H1 (cell line): ENCODE results near the gene DUSP7.

Source experiments
- ASH2L ChIP-seq: fragments of 200-600, 300-600 bp; sonication (generic); IDR thresholded peaks from one replicate; pipeline ENCODE4 v1.7.1; 2017; ENCODE audit warnings: low read length
- CEBPB ChIP-seq: IDR thresholded peaks from 2 replicates; pipeline ENCODE4 v1.6.1; 2012; ENCODE audit warnings: low read depth, low read length
- CHD2 ChIP-seq: IDR thresholded peaks from 2 replicates; pipeline ENCODE4 v1.6.1; 2012; ENCODE audit warnings: low read length, improper control_type of control experiment
- CTCF ChIP-seq, 3 experiments: IDR thresholded peaks; 1 replicate in 2 of 3; 2 replicates in 1 of 3; pipeline versions ENCODE4 v1.5.1 to v1.6.1; 2011; ENCODE audit warnings: low read length in 3 of 3, mild to moderate bottlenecking in 3 of 3, inconsistent platforms in 2 of 3, low read depth in 1 of 3, moderate library complexity in 1 of 3; ENCODE audit not compliant: insufficient read depth in 1 of 3; ENCODE audit errors: control extremely low read depth in 1 of 3
- MAX ChIP-seq: IDR thresholded peaks from 2 replicates; pipeline ENCODE4 v1.6.1; 2012; ENCODE audit warnings: inconsistent platforms
- NANOG ChIP-seq: IDR thresholded peaks from 2 replicates; pipeline ENCODE4 v1.6.1; 2011; ENCODE audit warnings: low read length, low read depth, mild to moderate bottlenecking, inconsistent platforms; ENCODE audit not compliant: insufficient read depth, poor library complexity, severe bottlenecking
- NRF1 ChIP-seq: IDR thresholded peaks from 2 replicates; pipeline ENCODE4 v1.6.1; 2011; ENCODE audit warnings: mild to moderate bottlenecking, low read depth, low read length, improper control_type of control experiment
- PHF8 ChIP-seq: fragments of 200-600 bp; sonication (generic); conservative IDR thresholded peaks from 2 replicates; pipeline ENCODE4 v1.7.1; 2012; ENCODE audit warnings: low read depth, mild to moderate bottlenecking, inconsistent platforms, low read length, moderate library complexity
- POLR2A ChIP-seq, 2 experiments: IDR thresholded peaks; 1 replicate in 1 of 2; 2 replicates in 1 of 2; pipeline ENCODE4 v1.6.1; 2011; ENCODE audit warnings: low read depth in 2 of 2, low read length in 2 of 2, mild to moderate bottlenecking in 2 of 2; ENCODE audit errors: control extremely low read depth in 1 of 2
- RNF2 ChIP-seq: fragments of 200-900, 300-1000 bp; sonication (generic); IDR thresholded peaks from 2 replicates; pipeline ENCODE4 v1.7.1; 2016; ENCODE audit warnings: borderline replicate concordance, low read depth, mild to moderate bottlenecking, antibody characterized with exemption, low read length; ENCODE audit not compliant: poor library complexity, severe bottlenecking; ENCODE audit errors: missing control alignments

GRCh38 chr3:52054661-52055511, 1.5 kb downstream of the DUSP7 start:
- TF ChIP-seq RNF2 (no peak), CTCF (IDR thresholded peaks at IDR 0.05; ENCODE audit: control extremely low read depth in 1 of 3, insufficient read depth in 1 of 3, low read depth in 1 of 3, low read length in 3 of 3) (peak in 2 of 3 experiments; percentile 54 to 62; a peak in 3 of 4 replicates), PHF8 (no peak), CEBPB (no peak), CHD2 (no peak), ASH2L (no peak), MAX (no peak), NRF1 (no peak), POLR2A (IDR thresholded peaks at IDR 0.05; ENCODE audit: control extremely low read depth in 1 of 2, low read depth in 2 of 2, low read length in 2 of 2) (no peak), NANOG (no peak)
